ENCODE measurements around the gene ZFAND4.

The ZFAND4 gene

DNA sequence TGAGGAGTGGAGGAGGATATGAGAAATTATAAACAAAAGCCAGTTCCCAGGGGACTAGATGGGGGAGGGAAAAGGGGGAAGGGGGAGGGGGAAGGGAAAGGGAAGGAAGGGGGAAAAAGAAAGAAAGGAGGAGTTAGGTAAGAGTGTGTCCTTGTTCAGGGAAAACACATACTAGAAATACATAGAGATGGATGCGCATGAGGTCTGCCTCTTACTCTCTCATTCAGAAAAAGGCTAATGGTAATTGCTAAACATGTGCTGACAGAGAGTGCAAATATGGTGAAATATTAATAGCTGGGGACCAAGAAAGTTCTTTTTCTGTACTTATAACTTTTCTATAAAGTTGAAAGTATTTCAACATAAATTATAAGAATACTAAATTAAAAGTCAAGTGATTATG is 64.5 kb downstream of the ZFAND4 start:
- TF ChIP-seq EGR1 (IDR thresholded peaks at IDR 0.05) (no peak), FOXM1 (IDR thresholded peaks at IDR 0.05; ENCODE audit: borderline replicate concordance, low read depth) (no peak), EP300 (IDR thresholded peaks at IDR 0.05; ENCODE audit: borderline replicate concordance) (no peak), ZBTB7A (IDR thresholded peaks at IDR 0.05; ENCODE audit: low read depth) (no peak), YY1 (IDR thresholded peaks at IDR 0.05; ENCODE audit: low read depth) (no peak), TAF1 (IDR thresholded peaks at IDR 0.05; ENCODE audit: low read depth) (no peak), CREB1 (IDR thresholded peaks at IDR 0.05; ENCODE audit: low read depth) (no peak), NFIC (IDR thresholded peaks at IDR 0.05) (no peak), TCF12 (IDR thresholded peaks at IDR 0.05; ENCODE audit: low read depth) (no peak), CEBPB (IDR thresholded peaks at IDR 0.05) (no peak), RAD21 (IDR thresholded peaks at IDR 0.05; ENCODE audit: low read depth) (no peak), TEAD4 (IDR thresholded peaks at IDR 0.05) (no peak)
- TF ChIP-seq, protein P1, sequence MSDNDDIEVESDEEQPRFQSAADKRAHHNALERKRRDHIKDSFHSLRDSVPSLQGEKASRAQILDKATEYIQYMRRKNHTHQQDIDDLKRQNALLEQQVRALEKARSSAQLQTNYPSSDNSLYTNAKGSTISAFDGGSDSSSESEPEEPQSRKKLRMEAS (IDR thresholded peaks at IDR 0.05): no peak
- TF ChIP-seq, protein P2, sequence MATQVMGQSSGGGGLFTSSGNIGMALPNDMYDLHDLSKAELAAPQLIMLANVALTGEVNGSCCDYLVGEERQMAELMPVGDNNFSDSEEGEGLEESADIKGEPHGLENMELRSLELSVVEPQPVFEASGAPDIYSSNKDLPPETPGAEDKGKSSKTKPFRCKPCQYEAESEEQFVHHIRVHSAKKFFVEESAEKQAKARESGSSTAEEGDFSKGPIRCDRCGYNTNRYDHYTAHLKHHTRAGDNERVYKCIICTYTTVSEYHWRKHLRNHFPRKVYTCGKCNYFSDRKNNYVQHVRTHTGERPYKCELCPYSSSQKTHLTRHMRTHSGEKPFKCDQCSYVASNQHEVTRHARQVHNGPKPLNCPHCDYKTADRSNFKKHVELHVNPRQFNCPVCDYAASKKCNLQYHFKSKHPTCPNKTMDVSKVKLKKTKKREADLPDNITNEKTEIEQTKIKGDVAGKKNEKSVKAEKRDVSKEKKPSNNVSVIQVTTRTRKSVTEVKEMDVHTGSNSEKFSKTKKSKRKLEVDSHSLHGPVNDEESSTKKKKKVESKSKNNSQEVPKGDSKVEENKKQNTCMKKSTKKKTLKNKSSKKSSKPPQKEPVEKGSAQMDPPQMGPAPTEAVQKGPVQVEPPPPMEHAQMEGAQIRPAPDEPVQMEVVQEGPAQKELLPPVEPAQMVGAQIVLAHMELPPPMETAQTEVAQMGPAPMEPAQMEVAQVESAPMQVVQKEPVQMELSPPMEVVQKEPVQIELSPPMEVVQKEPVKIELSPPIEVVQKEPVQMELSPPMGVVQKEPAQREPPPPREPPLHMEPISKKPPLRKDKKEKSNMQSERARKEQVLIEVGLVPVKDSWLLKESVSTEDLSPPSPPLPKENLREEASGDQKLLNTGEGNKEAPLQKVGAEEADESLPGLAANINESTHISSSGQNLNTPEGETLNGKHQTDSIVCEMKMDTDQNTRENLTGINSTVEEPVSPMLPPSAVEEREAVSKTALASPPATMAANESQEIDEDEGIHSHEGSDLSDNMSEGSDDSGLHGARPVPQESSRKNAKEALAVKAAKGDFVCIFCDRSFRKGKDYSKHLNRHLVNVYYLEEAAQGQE (IDR thresholded peaks at IDR 0.05; ENCODE audit: low read depth): no peak
- TF ChIP-seq, protein P3, sequence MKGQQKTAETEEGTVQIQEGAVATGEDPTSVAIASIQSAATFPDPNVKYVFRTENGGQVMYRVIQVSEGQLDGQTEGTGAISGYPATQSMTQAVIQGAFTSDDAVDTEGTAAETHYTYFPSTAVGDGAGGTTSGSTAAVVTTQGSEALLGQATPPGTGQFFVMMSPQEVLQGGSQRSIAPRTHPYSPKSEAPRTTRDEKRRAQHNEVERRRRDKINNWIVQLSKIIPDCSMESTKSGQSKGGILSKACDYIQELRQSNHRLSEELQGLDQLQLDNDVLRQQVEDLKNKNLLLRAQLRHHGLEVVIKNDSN (IDR thresholded peaks at IDR 0.05): no peak

DNA sequence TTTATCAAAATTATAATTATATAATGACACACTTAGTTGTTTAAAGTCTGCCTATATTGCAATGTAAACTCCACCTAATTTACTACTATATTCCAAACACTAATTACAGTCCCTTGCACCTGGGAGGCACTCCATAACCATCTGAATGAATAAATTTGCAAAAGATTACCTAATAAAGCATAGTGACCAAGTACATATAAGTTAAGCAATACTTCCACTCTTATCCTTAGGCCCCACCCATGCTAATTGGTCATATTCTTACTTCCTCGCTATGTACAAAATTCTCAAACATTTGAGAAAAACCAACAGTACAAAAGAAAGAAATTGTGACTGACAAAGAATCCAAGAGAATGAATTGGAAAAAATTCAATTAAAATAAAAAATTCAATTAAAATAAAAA is 65.3 kb downstream of the ZFAND4 start:
- TF ChIP-seq, protein P1 (IDR thresholded peaks at IDR 0.05): no peak
- TF ChIP-seq TCF12 (IDR thresholded peaks at IDR 0.05; ENCODE audit: low read depth) (no peak), FOXM1 (IDR thresholded peaks at IDR 0.05; ENCODE audit: borderline replicate concordance, low read depth) (no peak)

DNA sequence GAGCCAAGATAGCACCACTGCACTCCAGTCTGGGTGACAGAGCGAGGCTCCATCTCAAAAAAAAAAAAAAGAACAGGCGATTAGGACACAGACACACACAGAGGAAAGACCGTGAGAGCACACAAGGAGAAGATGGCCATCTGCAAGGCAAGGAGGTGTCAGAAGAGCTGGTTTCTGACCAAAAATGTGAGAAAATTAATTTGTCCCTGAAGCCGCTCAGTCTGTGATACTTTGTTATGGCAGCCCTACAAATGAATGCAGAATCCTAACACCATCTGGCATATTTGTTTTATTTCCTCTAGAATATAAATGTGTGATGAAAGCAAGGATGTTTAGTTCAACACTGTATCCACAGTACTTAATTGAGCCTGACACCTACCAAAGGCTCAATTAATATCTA is 69.7 kb downstream of the ZFAND4 start:
- TF ChIP-seq EGR1 (IDR thresholded peaks at IDR 0.05) (no peak), TEAD4 (IDR thresholded peaks at IDR 0.05) (no peak), EP300 (IDR thresholded peaks at IDR 0.05; ENCODE audit: borderline replicate concordance) (no peak), TCF12 (IDR thresholded peaks at IDR 0.05; ENCODE audit: low read depth) (no peak), TAF1 (IDR thresholded peaks at IDR 0.05; ENCODE audit: low read depth) (no peak), NFIC (IDR thresholded peaks at IDR 0.05) (no peak), YY1 (IDR thresholded peaks at IDR 0.05; ENCODE audit: low read depth) (no peak)
- TF ChIP-seq, protein P2 (IDR thresholded peaks at IDR 0.05; ENCODE audit: low read depth): no peak

DNA sequence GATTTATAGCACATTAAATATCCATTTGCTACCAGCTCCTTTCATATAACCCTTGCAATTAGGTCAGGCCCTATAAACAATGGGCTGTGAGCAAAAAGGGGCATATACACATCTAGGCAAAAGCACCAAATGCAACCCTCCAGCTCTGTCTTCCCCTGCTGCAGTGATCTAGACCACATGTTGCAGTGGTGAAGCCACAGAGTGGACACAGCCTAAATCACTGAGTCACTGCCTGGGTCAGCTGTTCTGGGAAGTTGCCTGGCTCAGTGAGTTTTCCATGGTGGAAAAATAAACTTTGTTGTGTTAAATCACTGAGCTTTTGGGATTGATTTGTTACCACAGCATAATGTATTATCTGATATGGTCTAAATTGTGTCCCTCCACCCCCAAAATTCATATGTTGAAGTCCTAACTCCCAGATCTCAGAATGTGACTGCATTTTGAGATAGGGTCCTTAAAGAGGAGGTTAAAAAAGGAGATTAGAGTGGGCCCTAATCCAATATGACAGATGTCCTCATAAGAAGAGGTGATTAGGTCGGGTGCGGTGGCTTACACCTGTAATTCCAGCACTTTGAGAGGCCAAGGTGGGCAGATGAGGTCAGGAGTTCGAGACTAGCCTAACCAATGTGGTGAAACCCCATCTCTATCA is 70.4 kb downstream of the ZFAND4 start:
- no peak for TF ChIP-seq YY1 (IDR thresholded peaks at IDR 0.05; ENCODE audit: low read depth)
- no peak for TF ChIP-seq RAD21 (IDR thresholded peaks at IDR 0.05; ENCODE audit: low read depth)
- no peak for TF ChIP-seq CREB1 (IDR thresholded peaks at IDR 0.05; ENCODE audit: low read depth)
- TF ChIP-seq FOXM1 (IDR thresholded peaks at IDR 0.05; ENCODE audit: borderline replicate concordance, low read depth): no peak
- TF ChIP-seq, protein P1 (IDR thresholded peaks at IDR 0.05): no peak
- no peak for TF ChIP-seq EGR1 (IDR thresholded peaks at IDR 0.05)
- TF ChIP-seq TCF12 (IDR thresholded peaks at IDR 0.05; ENCODE audit: low read depth): no peak
- TF ChIP-seq TEAD4 (IDR thresholded peaks at IDR 0.05): no peak
- no peak for TF ChIP-seq EP300 (IDR thresholded peaks at IDR 0.05; ENCODE audit: borderline replicate concordance)

DNA sequence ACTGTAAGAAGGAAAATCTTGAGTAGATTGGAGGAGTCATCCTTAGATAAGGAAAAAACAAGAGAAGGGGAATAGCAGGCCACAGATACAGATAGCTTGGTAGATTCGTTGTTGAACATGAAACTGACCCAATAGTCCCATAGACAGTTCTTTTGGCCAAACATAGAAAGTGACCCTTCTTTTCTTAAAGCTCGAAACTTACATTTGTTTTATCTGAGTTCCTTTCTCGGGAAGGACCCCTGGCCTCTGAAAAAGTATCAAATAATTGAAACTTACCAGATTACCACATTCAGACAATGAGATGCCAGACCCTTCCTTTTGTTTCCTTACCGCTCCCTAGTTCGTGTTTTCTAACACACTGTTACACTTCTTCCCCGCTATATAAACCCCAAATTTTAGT is 72.9 kb downstream of the ZFAND4 start:
- TF ChIP-seq, protein P3 (IDR thresholded peaks at IDR 0.05): no peak
- TF ChIP-seq RAD21 (IDR thresholded peaks at IDR 0.05; ENCODE audit: low read depth) (no peak), TCF12 (IDR thresholded peaks at IDR 0.05; ENCODE audit: low read depth) (no peak), EGR1 (IDR thresholded peaks at IDR 0.05) (no peak), ZBTB7A (IDR thresholded peaks at IDR 0.05; ENCODE audit: low read depth) (no peak), CREB1 (IDR thresholded peaks at IDR 0.05; ENCODE audit: low read depth) (no peak), TEAD4 (IDR thresholded peaks at IDR 0.05) (no peak), YY1 (IDR thresholded peaks at IDR 0.05; ENCODE audit: low read depth) (no peak), TAF1 (IDR thresholded peaks at IDR 0.05; ENCODE audit: low read depth) (no peak), NFIC (IDR thresholded peaks at IDR 0.05) (no peak), CEBPB (IDR thresholded peaks at IDR 0.05) (no peak), FOXM1 (IDR thresholded peaks at IDR 0.05; ENCODE audit: borderline replicate concordance, low read depth) (no peak)
- TF ChIP-seq, protein P1 (IDR thresholded peaks at IDR 0.05): no peak
- TF ChIP-seq, protein P2 (IDR thresholded peaks at IDR 0.05; ENCODE audit: low read depth): no peak

All from Ishikawa (cell line).